ENCODE results near the gene GNAS-AS1.

DNA sequence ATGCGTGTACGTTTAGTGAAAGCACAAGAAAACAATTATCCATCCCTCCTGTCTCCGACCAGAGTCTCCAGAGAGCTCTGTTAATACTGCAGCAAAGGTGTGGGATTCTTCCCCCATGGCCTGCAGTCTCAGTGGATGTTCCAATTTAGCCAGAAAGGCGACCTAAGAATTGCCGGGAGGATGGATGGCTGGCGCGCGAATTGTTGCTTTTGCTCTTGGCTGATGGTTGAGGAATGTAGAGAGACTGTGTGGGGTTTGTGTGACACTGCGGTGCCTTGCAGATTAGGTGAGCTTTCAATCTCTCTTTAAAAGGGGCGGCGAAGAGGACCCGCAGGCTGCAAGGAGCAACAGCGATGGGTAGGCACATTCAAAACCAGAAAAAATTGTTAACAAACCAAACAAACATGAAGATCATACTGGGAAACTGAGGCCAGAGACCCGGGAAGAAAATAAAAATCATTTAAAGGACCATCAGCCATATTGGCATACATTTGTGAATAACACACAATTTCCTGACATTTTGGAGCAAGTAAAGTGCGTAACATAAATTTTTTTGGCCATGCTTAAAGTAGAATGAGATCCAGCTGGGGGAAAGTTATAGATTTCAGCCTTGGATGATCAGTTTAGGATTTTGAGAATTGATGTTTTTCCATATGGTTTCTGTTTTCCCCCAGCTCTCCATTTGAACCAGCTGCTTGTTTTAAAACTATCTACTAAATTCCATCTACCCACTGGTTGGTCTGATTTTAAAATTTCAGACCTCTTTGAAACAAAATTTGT lies 48.1 kb upstream of the GNAS-AS1 start:
- TF ChIP-seq CTCF (IDR thresholded peaks at IDR 0.05) (no peak), POLR2A (IDR thresholded peaks at IDR 0.05) (no peak)
